HG03432 (cell line): ENCODE results near the gene WSB1.
"Not testable (repeated sequence)": the region's sequence is repeated elsewhere in the genome, so short reads cannot be mapped to it uniquely, and the experiment has no call there.

Experiments used
- ATAC-seq: cut with Tn5 transposase; IDR thresholded peaks from one replicate; pipeline ENCODE4 v1.9.1; 2021; ENCODE audit warnings: mild to moderate bottlenecking, moderate library complexity; ENCODE audit not compliant: unreplicated experiment

Gene WSB1

GRCh38 chr17:27315322-27315721 is 21.4 kb downstream of the WSB1 start:
- no peak for ATAC-seq

DNA sequence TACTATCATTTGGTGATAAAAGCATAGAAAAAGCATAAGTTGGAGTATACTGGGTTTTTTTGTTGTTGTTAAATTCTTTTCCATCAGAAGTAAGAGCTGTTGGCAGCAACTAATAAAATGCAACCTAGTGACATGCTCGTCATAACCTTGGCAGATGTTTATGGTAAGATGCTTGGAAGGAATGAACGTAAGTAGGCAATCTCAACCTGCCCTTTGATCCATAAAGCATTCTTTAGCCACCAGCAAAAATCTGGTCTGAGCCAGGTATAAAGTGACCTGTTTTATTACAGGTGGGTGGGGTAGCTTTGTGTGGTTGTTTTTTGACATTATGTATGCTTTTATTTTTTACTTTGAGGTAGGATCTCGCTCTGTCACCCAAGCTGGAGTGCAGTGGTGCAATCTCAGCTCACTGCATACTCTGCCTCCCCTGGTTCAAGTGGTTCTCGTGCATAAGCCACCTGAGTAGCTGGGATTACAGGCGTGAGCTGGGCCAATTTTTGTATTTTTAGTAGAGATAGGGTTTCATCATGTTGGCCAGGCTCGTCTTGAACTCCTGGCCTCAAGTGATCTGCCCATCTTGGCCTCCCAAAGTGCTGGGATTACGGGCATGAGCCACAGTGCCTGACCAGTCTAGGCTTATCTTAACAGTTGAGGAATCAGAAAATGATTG is 22.0 kb downstream of the WSB1 start:
- ATAC-seq: no peak

DNA sequence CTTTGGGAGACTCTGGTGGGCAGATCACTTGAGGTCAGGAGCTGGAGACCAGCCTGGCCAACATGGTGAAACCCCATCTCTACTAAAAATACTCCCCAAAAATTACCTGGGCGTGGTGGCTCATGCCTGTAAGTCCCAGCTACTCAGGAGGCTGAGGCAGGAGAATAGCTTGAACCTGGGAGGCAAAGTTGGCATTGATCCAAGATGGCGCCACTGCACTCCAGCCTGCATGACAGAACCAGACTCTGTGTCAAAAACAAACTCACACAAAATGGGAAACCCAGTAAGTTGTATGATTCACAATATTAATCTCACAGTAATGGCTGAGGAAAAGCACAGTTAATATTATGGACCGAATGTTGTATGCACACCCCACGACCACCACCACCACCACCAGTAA is 24.3 kb downstream of the WSB1 start:
- no peak for ATAC-seq

DNA sequence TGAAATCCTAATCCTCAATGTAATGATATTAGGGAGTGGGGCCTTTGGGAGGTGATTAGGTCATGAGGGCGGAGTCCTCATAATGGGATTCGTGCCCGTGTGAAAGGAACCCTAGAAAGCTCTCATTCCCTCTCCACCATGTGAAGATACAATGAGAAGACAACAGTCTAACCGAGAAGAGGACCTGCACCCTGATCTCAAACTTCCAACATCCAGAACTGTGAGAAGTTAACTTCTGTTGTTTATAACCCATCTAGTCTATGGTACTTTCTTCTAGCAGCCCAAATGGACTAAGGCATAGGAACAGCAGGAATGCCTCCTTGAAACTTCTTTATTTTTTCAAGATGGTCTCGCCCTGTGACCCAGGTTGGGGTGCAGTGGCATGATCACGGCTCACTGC is 24.7 kb downstream of the WSB1 start:
- no peak for ATAC-seq

DNA sequence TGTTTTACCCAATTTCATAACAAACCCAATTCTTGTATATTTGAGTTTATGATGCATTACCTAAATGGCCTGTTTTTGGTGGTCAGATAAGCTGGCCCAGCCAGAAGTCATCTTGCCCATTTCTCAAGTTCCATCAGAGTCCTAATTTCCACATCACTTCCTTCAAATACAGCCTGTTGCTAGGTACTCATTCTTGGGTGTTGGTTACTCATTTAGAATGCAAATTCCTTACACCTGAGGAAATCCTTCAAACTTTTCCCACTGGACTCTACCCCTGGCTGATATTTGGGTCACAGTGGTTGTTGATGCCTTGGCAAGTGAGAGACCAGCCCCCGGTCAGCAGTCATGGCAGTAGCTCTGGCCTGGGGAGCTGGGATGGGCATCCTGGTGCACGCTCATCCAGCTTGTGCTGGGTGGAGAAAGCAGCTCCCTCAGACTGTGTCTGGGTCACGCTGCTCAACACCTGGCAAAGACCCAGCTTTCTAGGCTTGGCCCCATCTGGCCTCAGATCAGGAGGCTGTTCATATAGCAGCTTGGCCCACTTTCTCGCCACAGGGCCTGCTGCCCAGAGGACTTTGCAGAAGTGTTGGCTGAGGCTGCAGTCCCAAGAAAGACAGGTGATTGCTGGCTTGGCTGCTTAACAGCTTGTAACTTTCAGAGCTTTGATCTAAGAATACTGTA is 25.8 kb downstream of the WSB1 start:
- ATAC-seq: no peak

DNA sequence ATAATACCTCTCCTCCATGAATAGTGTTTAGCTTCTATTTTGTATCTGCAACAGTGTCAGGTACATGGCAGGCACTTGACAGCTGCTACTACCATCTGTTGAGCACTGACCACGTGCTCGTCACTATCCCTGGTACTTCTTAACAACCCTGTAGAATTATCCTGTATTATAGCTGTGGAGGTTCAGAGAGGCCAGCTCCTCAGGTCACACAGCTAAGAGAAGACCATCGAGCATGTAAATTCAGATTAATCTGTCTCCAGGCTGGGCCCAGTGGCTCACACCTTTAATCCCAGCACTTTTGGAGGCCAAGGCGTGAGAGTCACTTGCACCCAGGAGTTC is 26.3 kb downstream of the WSB1 start:
- no peak for ATAC-seq

- no peak for ATAC-seq
Observed at GRCh38 chr17:27321372-27321771, 27.5 kb downstream of the WSB1 start.

DNA sequence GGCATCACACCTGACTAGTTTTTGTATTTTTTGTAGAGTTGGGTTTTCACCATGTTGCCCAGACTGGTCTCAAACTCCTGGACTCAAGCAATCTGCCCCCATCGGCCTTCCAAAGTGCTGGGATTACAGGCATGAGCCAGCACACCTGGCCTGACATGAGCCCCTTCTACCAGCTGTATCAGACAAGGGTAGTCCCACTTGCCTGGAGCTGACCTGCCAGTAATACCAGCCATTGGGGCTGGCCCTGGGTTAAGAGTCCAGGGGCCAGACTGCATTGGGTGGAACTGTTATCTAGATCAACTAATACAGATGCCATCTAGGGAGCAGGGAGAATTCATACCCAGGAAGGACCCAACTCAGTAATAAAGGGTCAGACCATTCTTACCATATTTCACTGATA is 28.1 kb downstream of the WSB1 start:
- no peak for ATAC-seq

GRCh38 chr17:27322690-27323508 is 29.0 kb downstream of the WSB1 start:
- ATAC-seq: no peak

- ATAC-seq: no peak
Observed at GRCh38 chr17:27323538-27324215, 29.8 kb downstream of the WSB1 start.

DNA sequence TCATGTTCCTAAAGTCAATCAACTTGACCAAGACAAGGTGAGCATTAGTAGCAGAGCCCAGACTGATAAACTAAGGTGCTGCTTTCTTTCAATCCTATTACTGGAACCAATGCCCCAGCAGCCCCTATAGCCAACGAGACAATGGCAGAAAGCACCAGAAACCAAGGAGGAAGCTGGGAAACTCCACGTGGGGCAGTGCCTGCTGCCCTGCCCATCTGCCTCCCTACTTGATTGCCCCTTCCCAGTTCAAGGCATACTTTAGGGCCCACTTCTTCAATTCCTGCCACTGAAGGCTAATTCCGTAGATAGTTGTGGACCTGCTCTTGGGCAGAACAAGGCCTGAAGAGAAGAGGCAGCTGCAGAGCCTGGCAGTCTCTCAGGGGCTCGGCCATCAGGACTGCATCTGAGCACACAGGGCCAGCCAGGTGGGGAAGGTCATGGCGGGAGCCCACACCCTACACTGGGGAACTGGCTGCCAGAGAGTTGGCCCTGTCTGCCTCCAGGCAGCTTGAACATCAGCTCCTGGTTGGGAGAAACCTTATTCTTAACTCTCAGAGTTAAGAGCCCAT is 30.9 kb downstream of the WSB1 start:
- ATAC-seq: no peak

DNA sequence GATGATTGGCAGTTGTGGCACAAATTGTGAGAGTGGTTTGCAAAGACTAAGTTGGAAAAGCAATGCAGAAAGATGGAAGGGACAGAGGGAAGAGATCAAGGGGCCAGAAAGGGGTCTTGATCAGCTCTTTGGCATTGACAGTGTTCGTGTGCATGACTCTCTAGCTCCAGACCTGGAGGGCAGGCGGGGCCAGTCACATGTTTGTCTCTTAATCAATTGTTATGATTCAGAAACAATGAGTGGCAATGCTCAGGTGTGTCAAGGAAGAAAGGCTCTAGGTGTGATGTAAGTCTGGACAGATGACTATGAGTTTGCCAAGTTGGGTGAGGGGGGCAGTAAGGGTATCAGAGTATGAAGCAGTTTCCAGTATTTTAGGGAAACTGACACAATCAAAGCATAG is 32.1 kb downstream of the WSB1 start:
- ATAC-seq: no peak

DNA sequence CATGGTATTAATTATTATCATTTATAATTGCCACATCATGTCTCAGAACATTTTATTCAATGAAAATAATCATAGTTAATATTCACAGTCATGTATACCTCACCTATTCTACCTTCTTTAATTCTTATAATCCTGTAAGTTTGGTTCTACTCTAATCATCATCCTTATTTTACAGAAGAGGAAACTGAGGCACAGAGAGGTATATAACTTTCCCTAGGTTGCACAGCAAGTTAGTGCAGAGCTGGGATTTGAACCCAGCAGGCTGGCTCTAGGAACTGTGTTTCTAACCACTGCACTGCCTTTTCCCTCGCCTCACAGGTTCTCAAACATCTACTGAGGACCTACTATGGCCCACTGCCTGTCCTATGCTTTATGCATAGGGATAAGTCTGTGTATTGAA is 32.7 kb downstream of the WSB1 start:
- no peak for ATAC-seq

- ATAC-seq: no peak
Observed at GRCh38 chr17:27327397-27327796, 33.5 kb downstream of the WSB1 start.

DNA sequence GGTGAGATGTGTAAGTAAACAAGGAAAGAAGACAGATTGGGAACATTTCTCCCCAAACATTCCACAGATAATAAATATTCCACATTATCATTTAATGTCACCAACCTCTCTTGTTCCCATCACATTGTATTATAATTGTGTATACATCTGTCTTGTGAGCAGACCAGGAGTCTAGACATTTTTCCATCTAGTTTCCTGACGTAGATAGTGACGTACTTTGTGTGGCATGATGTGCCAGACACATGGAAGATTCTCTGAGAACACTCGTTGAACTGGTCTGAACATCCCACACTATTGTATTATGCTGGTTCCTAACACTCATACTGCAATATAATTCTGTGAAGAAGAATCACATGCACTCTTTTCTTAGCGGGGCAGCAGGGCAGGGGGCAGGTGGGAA is 34.0 kb downstream of the WSB1 start:
- no peak for ATAC-seq

DNA sequence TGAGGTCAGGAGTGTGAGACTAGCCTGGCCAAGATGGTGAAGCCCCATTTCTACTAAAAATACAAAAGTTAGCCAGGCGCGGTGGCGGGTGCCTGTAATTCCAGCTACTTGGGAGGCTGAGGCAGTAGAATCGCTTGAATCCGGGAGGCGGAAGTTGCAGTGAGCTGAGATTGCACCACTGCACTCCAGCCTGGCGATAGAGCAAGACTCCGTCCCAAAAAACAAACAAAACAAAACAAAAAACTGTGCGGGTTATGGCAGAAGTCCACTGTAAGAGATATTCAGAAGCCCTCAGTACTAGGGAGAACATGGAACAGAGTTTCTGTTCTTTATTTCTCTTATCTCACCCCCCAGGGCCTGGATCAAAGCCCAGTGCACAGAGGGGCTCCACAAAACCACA is 34.8 kb downstream of the WSB1 start:
- not testable (repeated sequence) for ATAC-seq

GRCh38 chr17:27329146-27329805 is 35.4 kb downstream of the WSB1 start:
- ATAC-seq: no peak

GRCh38 chr17:27332047-27332393 is 38.1 kb downstream of the WSB1 start:
- ATAC-seq: no peak

GRCh38 chr17:27332485-27333409 is 38.8 kb downstream of the WSB1 start:
- ATAC-seq: peak; percentile 88
